HEK293 (cell line): ENCODE results near the gene PANX3.

Experiments
- HOXD13 ChIP-seq: sonication (generic); formaldehyde crosslinking; IDR thresholded peaks from 2 replicates; pipeline ENCODE4 v1.8.0; 2022; ENCODE audit warnings: missing genetic modification reagents, borderline replicate concordance
- REST ChIP-seq: fragments of 450-650 bp; formaldehyde crosslinking; IDR thresholded peaks from 2 replicates; pipeline ENCODE4 v1.5.1; 2016; ENCODE audit warnings: missing biosample characterization, missing genetic modification characterization
- SP2 ChIP-seq: fragments of 450-650 bp; formaldehyde crosslinking; IDR thresholded peaks from 2 replicates; pipeline ENCODE4 v1.5.1; 2016; ENCODE audit warnings: missing biosample characterization, missing genetic modification characterization
- ZBTB48 ChIP-seq: fragments of 450-650 bp; formaldehyde crosslinking; IDR thresholded peaks from 2 replicates; pipeline ENCODE4 v1.5.1; 2016; ENCODE audit warnings: missing biosample characterization, missing genetic modification characterization
- ZBTB8A ChIP-seq: fragments of 450-650 bp; formaldehyde crosslinking; IDR thresholded peaks from 2 replicates; pipeline ENCODE4 v1.5.1; 2016; ENCODE audit warnings: missing biosample characterization, missing genetic modification characterization
- ZFP3 ChIP-seq: fragments of 450-650 bp; formaldehyde crosslinking; IDR thresholded peaks from 2 replicates; pipeline ENCODE4 v1.5.1; 2016; ENCODE audit warnings: low read depth, missing biosample characterization, missing genetic modification characterization
- ZNF10 ChIP-seq: fragments of 450-650 bp; formaldehyde crosslinking; IDR thresholded peaks from 2 replicates; pipeline ENCODE4 v1.5.1; 2017; ENCODE audit warnings: missing biosample characterization, missing genetic modification characterization
- ZNF132 ChIP-seq: fragments of 450-650 bp; formaldehyde crosslinking; IDR thresholded peaks from 2 replicates; pipeline ENCODE4 v1.5.1; 2017; ENCODE audit warnings: missing biosample characterization, missing genetic modification characterization, borderline replicate concordance
- ZNF16 ChIP-seq: fragments of 450-650 bp; formaldehyde crosslinking; IDR thresholded peaks from 2 replicates; pipeline ENCODE4 v1.5.1; 2016; ENCODE audit warnings: low read depth, missing biosample characterization, missing genetic modification characterization
- ZNF223 ChIP-seq: fragments of 450-650 bp; formaldehyde crosslinking; IDR thresholded peaks from 2 replicates; pipeline ENCODE4 v1.5.1; 2016; ENCODE audit warnings: missing biosample characterization, missing genetic modification characterization
- ZNF341 ChIP-seq: fragments of 450-650 bp; formaldehyde crosslinking; IDR thresholded peaks from 2 replicates; pipeline ENCODE4; 2016; ENCODE audit warnings: low read depth, missing biosample characterization, missing genetic modification characterization
- ZNF571 ChIP-seq: fragments of 450-650 bp; formaldehyde crosslinking; IDR thresholded peaks from 2 replicates; pipeline ENCODE4 v1.5.0; 2017; ENCODE audit warnings: missing biosample characterization, missing genetic modification characterization
- ZNF600 ChIP-seq: fragments of 450-650 bp; formaldehyde crosslinking; IDR thresholded peaks from 2 replicates; pipeline ENCODE4 v1.5.1; 2016; ENCODE audit warnings: missing biosample characterization, missing genetic modification characterization
- ZNF621 ChIP-seq: fragments of 450-650 bp; formaldehyde crosslinking; IDR thresholded peaks from 2 replicates; pipeline ENCODE4 v1.5.1; 2017; ENCODE audit warnings: missing biosample characterization, missing genetic modification characterization
- ZNF629 ChIP-seq: fragments of 450-650 bp; formaldehyde crosslinking; IDR thresholded peaks from 2 replicates; pipeline ENCODE4 v1.5.1; 2017; ENCODE audit warnings: missing biosample characterization, missing genetic modification characterization
- ZNF692 ChIP-seq: fragments of 450-650 bp; formaldehyde crosslinking; IDR thresholded peaks from 2 replicates; pipeline ENCODE4 v1.5.1; 2016; ENCODE audit warnings: missing biosample characterization, missing genetic modification characterization
- ZNF76 ChIP-seq: fragments of 450-650 bp; formaldehyde crosslinking; IDR thresholded peaks from 2 replicates; pipeline ENCODE4; 2016; ENCODE audit warnings: low read depth, missing biosample characterization, missing genetic modification characterization, borderline replicate concordance
- ZNF785 ChIP-seq: fragments of 450-650 bp; formaldehyde crosslinking; IDR thresholded peaks from 2 replicates; pipeline ENCODE4 v1.5.1; 2016; ENCODE audit warnings: missing biosample characterization, missing genetic modification characterization
- ZNF791 ChIP-seq: fragments of 450-650 bp; formaldehyde crosslinking; IDR thresholded peaks from 2 replicates; pipeline ENCODE4 v1.5.1; 2016; ENCODE audit warnings: missing biosample characterization, missing genetic modification characterization
- TF ChIP-seq, protein P1 (sequence below): fragments of 450-650 bp; formaldehyde crosslinking; IDR thresholded peaks from 2 replicates; pipeline ENCODE4 v1.5.1; 2016; ENCODE audit warnings: missing biosample characterization, missing genetic modification characterization
- TF ChIP-seq, protein P2 (sequence below): fragments of 450-650 bp; formaldehyde crosslinking; conservative IDR thresholded peaks from 2 replicates; pipeline ENCODE4 v1.5.1; 2016; ENCODE audit warnings: low read depth, missing biosample characterization, missing genetic modification characterization
- TF ChIP-seq, protein P3 (sequence below): fragments of 450-650 bp; formaldehyde crosslinking; IDR thresholded peaks from 2 replicates; pipeline ENCODE4 v1.5.1; 2017; ENCODE audit warnings: missing biosample characterization, missing genetic modification characterization
- TF ChIP-seq, protein P4 (sequence below): fragments of 450-650 bp; formaldehyde crosslinking; IDR thresholded peaks from 2 replicates; pipeline ENCODE4 v1.5.1; 2016; ENCODE audit warnings: missing biosample characterization, missing genetic modification characterization

PANX3 gene

DNA sequence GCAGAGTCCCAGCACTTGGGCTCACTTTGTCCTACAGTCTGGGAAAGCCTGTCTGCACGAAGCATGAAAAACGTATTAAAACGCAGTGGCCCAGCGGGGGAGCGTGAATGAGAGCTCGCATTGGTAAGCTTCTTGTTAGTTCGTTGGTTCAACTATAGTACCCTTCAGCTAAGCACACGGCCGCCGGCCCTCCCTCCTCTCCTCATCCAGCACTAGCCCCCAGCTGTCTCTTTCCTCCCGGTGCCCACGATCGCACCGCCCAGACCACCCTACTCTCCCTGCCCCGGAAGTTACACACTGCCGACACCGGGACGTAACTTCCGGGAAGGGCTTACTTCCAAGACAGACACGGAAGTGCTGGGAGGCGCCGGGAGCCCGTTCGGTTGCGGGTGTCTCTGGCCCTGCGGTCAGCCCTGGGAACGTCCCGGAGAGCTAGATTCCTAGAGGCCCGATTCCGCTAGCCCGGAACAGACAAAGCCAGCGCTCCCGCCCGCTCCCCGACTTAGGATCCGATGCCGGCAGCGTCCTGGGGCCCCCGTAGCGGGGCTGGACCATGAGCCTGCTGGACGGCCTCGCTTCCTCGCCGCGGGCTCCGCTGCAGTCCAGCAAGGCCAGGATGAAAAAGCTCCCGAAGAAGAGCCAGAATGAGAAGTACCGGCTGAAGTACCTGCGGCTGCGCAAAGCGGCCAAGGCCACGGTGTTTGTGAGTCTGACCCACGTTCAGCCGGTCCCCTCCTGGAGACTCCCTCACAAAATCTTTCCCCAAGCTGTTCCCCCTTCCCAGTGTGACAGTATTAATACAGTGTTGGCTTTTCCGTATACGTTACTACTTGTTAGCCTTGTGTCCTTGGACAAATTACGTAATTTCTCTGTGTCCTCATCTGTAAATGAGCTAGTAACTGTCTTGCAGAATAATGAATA is 11.6 kb downstream of the PANX3 start, which contains the start of gene TBRG1 (continued):
- peak; percentile 27 for TF ChIP-seq ZNF692 (tag by site-specific recombination)
- TF ChIP-seq, protein P1, sequence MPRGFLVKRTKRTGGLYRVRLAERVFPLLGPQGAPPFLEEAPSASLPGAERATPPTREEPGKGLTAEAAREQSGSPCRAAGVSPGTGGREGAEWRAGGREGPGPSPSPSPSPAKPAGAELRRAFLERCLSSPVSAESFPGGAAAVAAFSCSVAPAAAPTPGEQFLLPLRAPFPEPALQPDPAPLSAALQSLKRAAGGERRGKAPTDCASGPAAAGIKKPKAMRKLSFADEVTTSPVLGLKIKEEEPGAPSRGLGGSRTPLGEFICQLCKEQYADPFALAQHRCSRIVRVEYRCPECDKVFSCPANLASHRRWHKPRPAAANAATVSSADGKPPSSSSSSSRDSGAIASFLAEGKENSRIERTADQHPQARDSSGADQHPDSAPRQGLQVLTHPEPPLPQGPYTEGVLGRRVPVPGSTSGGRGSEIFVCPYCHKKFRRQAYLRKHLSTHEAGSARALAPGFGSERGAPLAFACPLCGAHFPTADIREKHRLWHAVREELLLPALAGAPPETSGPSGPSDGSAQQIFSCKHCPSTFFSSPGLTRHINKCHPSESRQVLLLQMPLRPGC: 0 out of 2 replicates have a peak, but pooled peaks have one; percentile 30
- TF ChIP-seq ZNF10 (tag by site-specific recombination): no peak
- peak; percentile 23; the same call in 1 of the 2 replicates for TF ChIP-seq ZBTB48
- no peak for TF ChIP-seq ZNF223
- no peak for TF ChIP-seq ZNF571 (tag by site-specific recombination)
- peak; percentile 93 for TF ChIP-seq ZNF600
- TF ChIP-seq REST (tag by site-specific recombination): peak; percentile 69
- no peak for TF ChIP-seq ZNF132 (tag by site-specific recombination)
- TF ChIP-seq HOXD13 (CRISPR knock-in tag): no peak
- no peak for TF ChIP-seq ZNF621
- TF ChIP-seq, protein P2, sequence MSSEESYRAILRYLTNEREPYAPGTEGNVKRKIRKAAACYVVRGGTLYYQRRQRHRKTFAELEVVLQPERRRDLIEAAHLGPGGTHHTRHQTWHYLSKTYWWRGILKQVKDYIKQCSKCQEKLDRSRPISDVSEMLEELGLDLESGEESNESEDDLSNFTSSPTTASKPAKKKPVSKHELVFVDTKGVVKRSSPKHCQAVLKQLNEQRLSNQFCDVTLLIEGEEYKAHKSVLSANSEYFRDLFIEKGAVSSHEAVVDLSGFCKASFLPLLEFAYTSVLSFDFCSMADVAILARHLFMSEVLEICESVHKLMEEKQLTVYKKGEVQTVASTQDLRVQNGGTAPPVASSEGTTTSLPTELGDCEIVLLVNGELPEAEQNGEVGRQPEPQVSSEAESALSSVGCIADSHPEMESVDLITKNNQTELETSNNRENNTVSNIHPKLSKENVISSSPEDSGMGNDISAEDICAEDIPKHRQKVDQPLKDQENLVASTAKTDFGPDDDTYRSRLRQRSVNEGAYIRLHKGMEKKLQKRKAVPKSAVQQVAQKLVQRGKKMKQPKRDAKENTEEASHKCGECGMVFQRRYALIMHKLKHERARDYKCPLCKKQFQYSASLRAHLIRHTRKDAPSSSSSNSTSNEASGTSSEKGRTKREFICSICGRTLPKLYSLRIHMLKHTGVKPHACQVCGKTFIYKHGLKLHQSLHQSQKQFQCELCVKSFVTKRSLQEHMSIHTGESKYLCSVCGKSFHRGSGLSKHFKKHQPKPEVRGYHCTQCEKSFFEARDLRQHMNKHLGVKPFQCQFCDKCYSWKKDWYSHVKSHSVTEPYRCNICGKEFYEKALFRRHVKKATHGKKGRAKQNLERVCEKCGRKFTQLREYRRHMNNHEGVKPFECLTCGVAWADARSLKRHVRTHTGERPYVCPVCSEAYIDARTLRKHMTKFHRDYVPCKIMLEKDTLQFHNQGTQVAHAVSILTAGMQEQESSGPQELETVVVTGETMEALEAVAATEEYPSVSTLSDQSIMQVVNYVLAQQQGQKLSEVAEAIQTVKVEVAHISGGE (tag by site-specific recombination): peak; percentile 95
- no peak for TF ChIP-seq ZNF16
- no peak for TF ChIP-seq ZFP3
- TF ChIP-seq ZBTB8A (tag by site-specific recombination): peak; percentile 69
- TF ChIP-seq, protein P3, sequence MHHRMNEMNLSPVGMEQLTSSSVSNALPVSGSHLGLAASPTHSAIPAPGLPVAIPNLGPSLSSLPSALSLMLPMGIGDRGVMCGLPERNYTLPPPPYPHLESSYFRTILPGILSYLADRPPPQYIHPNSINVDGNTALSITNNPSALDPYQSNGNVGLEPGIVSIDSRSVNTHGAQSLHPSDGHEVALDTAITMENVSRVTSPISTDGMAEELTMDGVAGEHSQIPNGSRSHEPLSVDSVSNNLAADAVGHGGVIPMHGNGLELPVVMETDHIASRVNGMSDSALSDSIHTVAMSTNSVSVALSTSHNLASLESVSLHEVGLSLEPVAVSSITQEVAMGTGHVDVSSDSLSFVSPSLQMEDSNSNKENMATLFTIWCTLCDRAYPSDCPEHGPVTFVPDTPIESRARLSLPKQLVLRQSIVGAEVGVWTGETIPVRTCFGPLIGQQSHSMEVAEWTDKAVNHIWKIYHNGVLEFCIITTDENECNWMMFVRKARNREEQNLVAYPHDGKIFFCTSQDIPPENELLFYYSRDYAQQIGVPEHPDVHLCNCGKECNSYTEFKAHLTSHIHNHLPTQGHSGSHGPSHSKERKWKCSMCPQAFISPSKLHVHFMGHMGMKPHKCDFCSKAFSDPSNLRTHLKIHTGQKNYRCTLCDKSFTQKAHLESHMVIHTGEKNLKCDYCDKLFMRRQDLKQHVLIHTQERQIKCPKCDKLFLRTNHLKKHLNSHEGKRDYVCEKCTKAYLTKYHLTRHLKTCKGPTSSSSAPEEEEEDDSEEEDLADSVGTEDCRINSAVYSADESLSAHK (tag by site-specific recombination): no peak
- TF ChIP-seq ZNF629 (tag by site-specific recombination): peak; percentile 92
- TF ChIP-seq SP2: peak; percentile 93
- TF ChIP-seq, protein P4, sequence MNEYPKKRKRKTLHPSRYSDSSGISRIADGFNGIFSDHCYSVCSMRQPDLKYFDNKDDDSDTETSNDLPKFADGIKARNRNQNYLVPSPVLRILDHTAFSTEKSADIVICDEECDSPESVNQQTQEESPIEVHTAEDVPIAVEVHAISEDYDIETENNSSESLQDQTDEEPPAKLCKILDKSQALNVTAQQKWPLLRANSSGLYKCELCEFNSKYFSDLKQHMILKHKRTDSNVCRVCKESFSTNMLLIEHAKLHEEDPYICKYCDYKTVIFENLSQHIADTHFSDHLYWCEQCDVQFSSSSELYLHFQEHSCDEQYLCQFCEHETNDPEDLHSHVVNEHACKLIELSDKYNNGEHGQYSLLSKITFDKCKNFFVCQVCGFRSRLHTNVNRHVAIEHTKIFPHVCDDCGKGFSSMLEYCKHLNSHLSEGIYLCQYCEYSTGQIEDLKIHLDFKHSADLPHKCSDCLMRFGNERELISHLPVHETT (tag by site-specific recombination): peak; percentile 15; the same call in 1 of the 2 replicates
- TF ChIP-seq ZNF341 (tag by site-specific recombination): 0 out of 2 replicates have a peak, but pooled peaks have one; percentile 61
- no peak for TF ChIP-seq ZNF791 (tag by site-specific recombination)
- TF ChIP-seq ZNF785 (tag by site-specific recombination): no peak
- peak; percentile 66; the same call in 1 of the 2 replicates for TF ChIP-seq ZNF76 (tag by site-specific recombination)
